HFF-Myc (cell line): ENCODE data around the gene AKAIN1.

ENCODE experiments used
- DNase-seq: peaks from one replicate; pipeline ENCODE4 v3.0.0-alpha.2; 2011; ENCODE audit warnings: low read depth; ENCODE audit errors: extremely low read depth
- H3K4me3 ChIP-seq: replicated peaks from 2 replicates; pipeline ENCODE4 v1.5.1; 2011; ENCODE audit warnings: low read depth, mild to moderate bottlenecking, control low read depth, low read length
- CTCF ChIP-seq: IDR thresholded peaks from 2 replicates; pipeline ENCODE4 v1.5.1; 2012; ENCODE audit warnings: mild to moderate bottlenecking, low read depth, low read length, control low read depth; ENCODE audit errors: missing control alignments

Gene AKAIN1

GRCh38 chr18:5164903-5165302 lies 32.2 kb downstream of the AKAIN1 start:
- no peak for DNase-seq
- no peak for TF ChIP-seq CTCF
- no peak overlapping the region for H3K4me3 ChIP-seq

GRCh38 chr18:5162111-5162510 lies 34.9 kb downstream of the AKAIN1 start:
- TF ChIP-seq CTCF: no peak
- no peak overlapping the region for H3K4me3 ChIP-seq
- no peak for DNase-seq

GRCh38 chr18:5159080-5159479 lies 38.0 kb downstream of the AKAIN1 start:
- no peak overlapping the region for H3K4me3 ChIP-seq
- no peak for DNase-seq
- TF ChIP-seq CTCF: no peak

GRCh38 chr18:5158587-5158986 lies 38.5 kb downstream of the AKAIN1 start:
- H3K4me3 ChIP-seq: no peak overlapping the region
- DNase-seq: no peak
- TF ChIP-seq CTCF: no peak

- TF ChIP-seq CTCF: no peak
- no peak for DNase-seq
- H3K4me3 ChIP-seq: no peak overlapping the region
These were observed 38.9 kb downstream of the AKAIN1 start for GRCh38 chr18:5158172-5158571.

- TF ChIP-seq CTCF: no peak
- DNase-seq: no peak
- no peak overlapping the region for H3K4me3 ChIP-seq
These were observed 41.2 kb downstream of the AKAIN1 start for GRCh38 chr18:5155907-5156287.

GRCh38 chr18:5155218-5155906 lies 41.7 kb downstream of the AKAIN1 start:
- no peak for TF ChIP-seq CTCF
- DNase-seq: no peak
- no peak overlapping the region for H3K4me3 ChIP-seq
